Endometrial microvascular endothelial cells (primary cell): ENCODE data around the gene KCND2. TPM values are rescaled to one million over a fixed set of nuclear protein-coding genes. Genes with fewer than 3 reads are reported as not detected.

ENCODE experiments used
- in situ Hi-C: cut with HindIII; loops from 2 replicates; pipeline ENCODE4 v1.10.0; 2017; ENCODE audit warnings: low sequenced_read_pairs, low pct_unique_long_range_greater_than_20kb; ENCODE audit errors: inconsistent ontology term
- total RNA-seq: library from RNA; depleted of rRNA; stranded (reverse); fragments of >200 nt; gene quantifications from one replicate; pipeline ENCODE4 v1.2.3, GENCODE V29; 2015; ENCODE audit errors: inconsistent ontology term

The KCND2 gene
- total RNA-seq, 1 donor from 2014 or later = 0.09 TPM

- in situ Hi-C loops = no loop called here
Observed at GRCh38 chr7:120303105-120303504, 30.1 kb downstream of the KCND2 start.

DNA sequence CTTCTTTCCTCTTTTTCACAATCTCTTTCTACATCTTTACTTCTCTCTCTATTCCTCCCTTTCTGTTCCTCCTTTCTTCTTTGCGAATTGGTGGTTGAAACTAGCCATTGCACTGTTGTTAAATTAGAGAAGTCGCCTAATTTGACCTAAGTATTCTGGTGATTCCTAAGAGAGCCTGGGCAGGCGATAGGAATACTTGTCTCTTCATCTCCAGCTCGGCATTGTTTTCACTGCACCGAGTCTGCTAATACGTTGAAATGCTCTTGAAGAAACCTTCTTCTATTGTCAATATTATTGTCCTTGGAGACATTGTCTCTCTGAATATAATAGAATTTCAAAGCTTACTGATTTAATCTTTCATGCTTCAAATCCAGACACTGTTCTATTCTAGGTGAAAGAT, 31.7 kb downstream of the KCND2 start:
- in situ Hi-C loops = no loop called here

- in situ Hi-C loops = no loop called here
Observed at GRCh38 chr7:120307991-120308545, 35.1 kb downstream of the KCND2 start.

GRCh38 chr7:120311028-120311788, 38.2 kb downstream of the KCND2 start:
- in situ Hi-C loops = no loop called here

DNA sequence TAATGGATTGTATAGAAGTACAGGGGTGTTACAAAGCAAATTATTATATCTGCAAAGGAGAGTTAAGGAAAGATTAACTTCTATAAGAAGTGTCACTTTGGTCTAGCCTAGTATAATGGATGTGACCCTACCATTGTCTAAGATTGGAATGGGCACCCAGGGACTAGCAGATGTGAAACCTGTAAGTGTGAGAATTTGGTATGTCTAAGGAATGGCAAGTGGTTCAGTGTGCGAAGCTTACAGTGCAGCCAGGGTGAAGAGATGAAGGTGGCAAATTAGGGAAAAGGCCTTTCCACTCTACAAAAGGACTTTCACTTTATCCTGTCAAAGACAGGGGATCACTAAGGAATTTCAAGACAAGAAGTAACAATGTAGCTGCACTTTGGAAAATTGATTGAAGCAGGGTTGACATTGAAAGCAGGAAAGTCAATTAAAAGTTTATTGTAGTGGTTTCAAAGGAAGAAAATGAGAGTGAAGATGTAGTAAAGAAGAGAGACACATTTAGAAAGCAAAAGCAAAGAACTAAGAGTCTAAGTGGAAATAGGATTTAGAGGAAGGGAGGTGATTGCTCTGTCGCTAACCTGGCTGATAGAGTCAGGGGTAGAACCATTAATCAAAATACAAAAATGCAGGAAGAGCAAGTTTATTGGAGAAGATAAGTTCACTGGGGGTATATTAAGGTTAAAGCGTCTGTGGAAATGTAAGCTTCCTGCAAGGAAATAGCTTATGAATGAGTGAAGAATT, 47.4 kb downstream of the KCND2 start:
- in situ Hi-C loops = no loop called here

GRCh38 chr7:120327054-120327453, 54.1 kb downstream of the KCND2 start:
- in situ Hi-C loops = no loop called here

DNA sequence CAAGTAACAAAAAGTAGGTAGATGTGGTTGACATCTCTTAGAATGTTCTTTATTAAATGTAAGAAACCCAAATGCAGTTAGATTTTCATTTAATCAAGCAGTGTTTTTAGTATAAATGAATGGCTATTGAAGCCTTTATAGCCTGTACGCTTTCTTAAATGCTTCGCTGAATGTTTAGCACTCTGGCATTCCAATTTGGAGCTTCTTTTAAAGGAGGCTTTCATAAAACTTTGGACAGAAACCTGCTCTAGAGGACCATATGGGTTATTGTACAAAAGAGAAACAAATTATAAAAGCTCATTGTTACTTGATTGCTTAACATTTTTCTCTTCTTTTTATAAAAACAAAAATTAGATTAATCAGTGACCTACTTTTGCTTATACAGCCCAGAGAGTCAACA, 59.5 kb downstream of the KCND2 start:
- in situ Hi-C loops = no loop called here

GRCh38 chr7:120334475-120334874, 61.5 kb downstream of the KCND2 start:
- in situ Hi-C loops = no loop called here

DNA sequence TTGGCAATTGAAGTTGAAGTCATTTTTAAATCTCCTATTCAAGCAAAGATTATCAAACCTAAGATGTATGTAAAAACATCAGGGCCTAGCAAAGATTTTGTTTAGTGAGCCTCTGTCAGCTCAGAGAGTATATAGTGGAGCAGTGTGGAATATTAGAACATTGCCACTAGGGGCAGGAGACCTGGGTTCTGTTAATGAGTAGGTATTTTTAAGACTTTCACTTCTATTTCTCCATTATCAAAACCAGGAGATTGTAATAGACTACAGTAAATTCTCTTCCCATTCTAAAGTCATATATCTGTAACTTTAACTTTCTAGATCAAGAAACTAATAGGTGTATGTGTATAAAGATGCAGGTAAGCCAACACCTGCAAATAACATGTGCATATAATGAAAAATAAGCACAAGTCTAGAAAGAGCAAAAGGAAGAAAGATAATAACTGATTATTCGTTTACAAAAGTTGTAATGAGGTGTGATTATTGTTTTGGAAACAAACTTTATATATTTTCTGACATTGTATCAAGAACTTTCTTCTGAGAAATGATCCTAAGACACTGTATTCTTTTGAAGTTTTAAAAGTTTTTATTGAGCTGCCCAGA, 64.4 kb downstream of the KCND2 start:
- in situ Hi-C loops = no loop called here

DNA sequence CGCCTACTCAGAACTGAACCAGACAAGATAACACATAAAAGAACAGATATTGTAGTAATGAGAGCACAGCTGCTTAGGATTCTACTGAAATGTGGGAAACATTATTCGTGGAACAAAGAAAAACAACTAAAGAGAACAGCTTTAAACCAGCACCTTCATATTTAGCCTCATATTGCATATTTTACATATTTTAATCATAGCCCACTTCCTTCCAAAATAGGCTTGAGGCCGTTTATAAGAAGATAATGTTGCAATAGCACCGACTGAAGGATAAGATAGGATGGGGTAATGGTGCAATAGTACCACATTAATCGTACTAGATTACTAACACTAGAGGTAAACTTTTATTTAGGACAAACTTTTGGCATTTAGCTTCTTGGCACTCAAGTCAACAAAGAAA, 71.3 kb downstream of the KCND2 start:
- in situ Hi-C loops = no loop called here

- in situ Hi-C loops = no loop called here
Observed at GRCh38 chr7:120353171-120353570, 80.2 kb downstream of the KCND2 start.

DNA sequence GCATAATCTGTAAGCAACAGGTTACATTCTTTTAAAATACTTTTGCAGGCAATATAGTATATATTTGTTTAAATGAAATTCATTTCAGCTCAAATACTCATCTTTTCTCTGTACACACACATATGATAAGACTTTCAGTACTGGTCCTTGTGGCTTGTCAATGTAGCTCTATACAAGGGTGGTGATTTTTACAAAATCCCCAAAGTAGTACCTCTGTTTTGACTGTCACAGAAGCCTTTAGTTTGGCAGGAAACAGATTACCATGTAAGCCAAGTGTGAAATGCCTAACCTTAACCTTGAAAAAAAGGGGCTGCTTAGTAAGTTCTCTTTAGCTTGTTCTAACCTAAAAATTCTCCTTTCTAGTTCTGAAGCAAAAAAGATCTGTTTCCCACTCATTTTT, 87.9 kb downstream of the KCND2 start:
- in situ Hi-C loops = no loop called here

- in situ Hi-C loops = no loop called here
Observed at GRCh38 chr7:120363414-120363813, 90.4 kb downstream of the KCND2 start.

DNA sequence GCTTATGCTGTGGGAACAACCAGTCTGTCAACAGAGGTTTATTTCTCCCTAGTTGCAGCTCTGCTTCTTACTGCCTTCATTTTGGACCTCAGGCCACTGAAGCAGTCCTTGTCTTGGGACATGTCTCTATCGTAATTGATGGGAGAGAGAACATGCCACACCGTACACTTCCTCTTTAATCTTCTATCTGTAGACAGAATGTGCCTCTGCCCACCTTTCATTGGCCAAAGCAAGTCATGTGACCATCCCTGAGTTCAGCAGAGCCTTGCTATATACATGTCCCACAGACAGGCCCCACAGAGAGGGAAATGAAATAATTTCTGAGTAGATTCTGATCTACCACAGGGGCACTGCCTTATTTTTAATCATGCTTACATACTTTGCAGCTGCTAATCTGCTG, 98.0 kb downstream of the KCND2 start:
- in situ Hi-C loops = no loop called here

GRCh38 chr7:120373174-120373573, 100.2 kb downstream of the KCND2 start:
- in situ Hi-C loops = no loop called here

GRCh38 chr7:120394595-120394994, 121.6 kb downstream of the KCND2 start:
- in situ Hi-C loops = no loop called here

DNA sequence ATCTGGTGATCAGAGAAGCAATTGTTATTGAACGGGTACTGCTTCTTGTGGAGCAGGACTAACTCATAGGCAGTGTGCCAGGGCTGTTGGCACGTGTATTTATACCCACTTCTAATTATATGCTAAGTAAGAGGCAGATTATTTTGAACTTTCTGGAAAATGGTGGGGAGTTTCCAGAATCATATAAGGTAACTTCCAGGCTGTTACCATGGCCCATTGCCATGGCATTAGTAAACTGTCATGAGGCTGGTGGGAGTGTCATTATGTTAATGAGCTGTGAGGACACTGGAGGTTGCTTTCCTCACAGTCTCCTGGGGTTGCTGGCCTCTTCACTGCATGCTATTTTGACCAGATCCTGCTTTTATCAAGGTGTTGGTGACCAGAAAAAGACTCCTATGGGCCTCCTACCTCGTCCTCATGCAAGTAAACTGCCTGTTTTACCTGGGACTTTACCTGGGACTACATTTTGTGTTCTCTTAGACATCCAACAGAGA, 122.6 kb downstream of the KCND2 start:
- in situ Hi-C loops = no loop called here

DNA sequence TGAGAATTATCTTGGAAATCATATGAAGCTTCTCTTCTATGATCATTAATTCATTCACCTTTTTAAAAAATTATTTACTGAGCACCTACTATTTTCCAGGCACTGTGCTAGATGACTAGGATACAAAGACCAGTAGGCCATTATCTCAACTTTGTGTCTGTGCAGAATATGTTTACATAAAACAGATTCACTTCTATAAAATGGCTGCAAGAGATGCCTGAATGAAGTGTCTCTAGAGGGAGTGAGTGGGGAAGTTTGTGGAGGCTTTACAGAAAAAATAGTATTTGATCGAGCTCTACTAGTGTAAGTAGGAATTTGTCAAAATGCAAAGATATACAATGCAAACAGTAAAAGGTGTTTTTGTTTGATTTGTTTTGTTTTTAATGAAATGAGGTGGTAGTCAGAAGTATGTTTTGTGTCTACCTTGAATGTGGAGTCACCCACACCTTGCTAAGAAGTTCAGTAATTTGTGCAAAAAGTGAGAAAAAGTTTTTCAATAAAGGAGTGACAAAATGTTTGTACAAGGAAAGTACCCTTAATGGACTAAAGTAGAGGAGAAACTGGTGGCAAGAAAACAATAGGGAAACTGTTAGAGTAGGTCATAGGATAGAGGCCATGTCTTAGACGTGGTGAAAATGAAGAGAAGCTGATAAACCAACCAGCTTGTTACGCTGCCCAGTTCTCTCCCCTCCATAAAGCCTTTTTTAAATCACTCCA, 125.5 kb downstream of the KCND2 start:
- in situ Hi-C loops = no loop called here
